A549 (cell line): ENCODE measurements around the gene TMEM14A. TPM values are rescaled to one million over a fixed set of nuclear protein-coding genes. Genes with fewer than 3 reads are reported as not detected.

Experiments used
- ATAC-seq, 2 experiments: fragments of 200-7000 bp in 1 of 2; fragments of >200 bp in 1 of 2; cut with Nextera tagmentation in 1 of 2; cut with Tn5 transposase in 1 of 2; 3 replicates each; pipeline versions ENCODE4 v1.8.0 to v1.9.1; 2018 to 2020; ENCODE audit warnings: mild to moderate bottlenecking in 1 of 2, moderate library complexity in 1 of 2
- CTCF ChIA-PET: fragments of 300-600 bp; sonication (Branson Sonifier 250); formaldehyde crosslinking; extraction: SDS; loops from one replicate; lab custom pipeline; 2021; ENCODE audit warnings: antibody characterized with exemption, inconsistent platforms; lab: Yijun Ruan, JAX
- POLR2A ChIA-PET: fragments of 350-600 bp; formaldehyde crosslinking; extraction: SDS; loops from one replicate; lab custom pipeline; 2021; ENCODE audit warnings: antibody characterized with exemption, inconsistent platforms; lab: Yijun Ruan, JAX
- DNase-seq, 2 experiments: peaks; one replicate each; pipeline versions ENCODE4 v3.0.0 to v3.0.0-alpha.2; 2011 to 2016; ENCODE audit warnings: low read depth in 1 of 2, low spot score in 1 of 2
- FAIRE-seq: peaks from 2 replicates; lab custom pipeline; 2011; peaks lifted over from hg19 to GRCh38; lab: Jason Lieb, UNC
- H3K27ac ChIP-seq, 2 experiments: fragments of >200 bp; sonication (Bioruptor Twin); formaldehyde crosslinking; 3 replicates each; pipeline ENCODE4 v1.5.1; 2016 to 2017
- H3K4me1 ChIP-seq: fragments of >200 bp; sonication (Bioruptor Twin); formaldehyde crosslinking; 3 replicates; pipeline ENCODE4 v1.6.1; 2016
- H3K4me2 ChIP-seq: fragments of >200 bp; sonication (Bioruptor Twin); formaldehyde crosslinking; 3 replicates; pipeline ENCODE4 v1.6.1; 2016
- H3K4me3 ChIP-seq: fragments of >200 bp; sonication (Bioruptor Twin); formaldehyde crosslinking; 3 replicates; pipeline ENCODE4 v1.5.1; 2016
- H3K9me3 ChIP-seq: fragments of >200 bp; sonication (Bioruptor Twin); formaldehyde crosslinking; 3 replicates; pipeline ENCODE4 v1.6.1; 2016
- BHLHE40 ChIP-seq: IDR thresholded peaks from 2 replicates; pipeline ENCODE4 v1.6.1; 2012; ENCODE audit warnings: low read depth, low read length, inconsistent platforms
- CBX2 ChIP-seq: fragments of 200-600 bp; sonication (generic); IDR thresholded peaks from 2 replicates; pipeline ENCODE4 v1.6.1; 2016; ENCODE audit warnings: low read depth, mild to moderate bottlenecking, borderline replicate concordance
- CHD4 ChIP-seq: fragments of 200-600 bp; sonication (generic); IDR thresholded peaks from 2 replicates; pipeline ENCODE4 v1.6.1; 2016; ENCODE audit warnings: antibody characterized with exemption, mild to moderate bottlenecking, borderline replicate concordance
- ESRRA ChIP-seq: fragments of 150-350 bp; IDR thresholded peaks from 2 replicates; pipeline ENCODE4 v1.6.1; 2014; ENCODE audit warnings: mild to moderate bottlenecking, low read length, borderline replicate concordance
- HOXB5 ChIP-seq: fragments of 250-450 bp; sonication (Bioruptor Pico); IDR thresholded peaks from 2 replicates; pipeline ENCODE4 v1.5.0; 2020; ENCODE audit warnings: mild to moderate bottlenecking, moderate library complexity
- KDM1A ChIP-seq: fragments of 200-600 bp; sonication (generic); IDR thresholded peaks from 2 replicates; pipeline ENCODE4 v1.6.1; 2016; ENCODE audit warnings: low read depth, mild to moderate bottlenecking
- KDM5A ChIP-seq: fragments of 200-600 bp; sonication (generic); IDR thresholded peaks from 2 replicates; pipeline ENCODE4 v1.6.1; 2016; ENCODE audit warnings: antibody characterized with exemption, mild to moderate bottlenecking
- MAX ChIP-seq: IDR thresholded peaks from 2 replicates; pipeline ENCODE4 v1.6.1; 2012
- NFE2L2 ChIP-seq: fragments of 150-350 bp; conservative IDR thresholded peaks from 2 replicates; pipeline ENCODE4 v1.6.1; 2014; ENCODE audit warnings: low read length
- RAD21 ChIP-seq, 2 experiments: fragments of >200 bp in 1 of 2; sonication (Bioruptor Twin) in 1 of 2; formaldehyde crosslinking in 1 of 2; IDR thresholded peaks in 1 of 2; conservative IDR thresholded peaks in 1 of 2; 2 replicates in 1 of 2; 3 replicates in 1 of 2; pipeline ENCODE4 v1.6.1; 2012 to 2018; ENCODE audit warnings: inconsistent platforms in 1 of 2
- RCOR1 ChIP-seq: fragments of 150-350 bp; IDR thresholded peaks from 2 replicates; pipeline ENCODE4 v1.6.1; 2014; ENCODE audit warnings: antibody characterized with exemption, low read length, low read depth
- RFX5 ChIP-seq: fragments of 450-650 bp; IDR thresholded peaks from 2 replicates; pipeline ENCODE4 v1.7.1; 2014; ENCODE audit warnings: antibody characterized with exemption, mild to moderate bottlenecking, moderate library complexity
- TP53 ChIP-seq: fragments of 250-450 bp; sonication (Bioruptor Pico); IDR thresholded peaks from 2 replicates; pipeline ENCODE4 v1.5.0; 2021; ENCODE audit warnings: mild to moderate bottlenecking, moderate library complexity
- WGBS: methylation state at CpG from one replicate; pipeline ENCODE4 v1.1.6; 2017; ENCODE audit errors: missing lambda C conversion rate; 5-methylcytosine and 5-hydroxymethylcytosine counted together
- polyA plus RNA-seq, 4 experiments: library from polyadenylated mRNA; depleted of rRNA in 3 of 4; stranded (reverse); fragments of >200 nt; fragmentation: RNase III in 1 of 4; extraction: RNeasy Plus Mini Kit Qiagen cat#74134 plus additional on column Dnase treatment in 1 of 4; gene quantifications; 2 replicates in 3 of 4; 3 replicates in 1 of 4; pipeline ENCODE4 v1.2.3, GENCODE V29; 2011 to 2017
- TF ChIP-seq, protein P1 (sequence below): fragments of >200 bp; sonication (Bioruptor Twin); formaldehyde crosslinking; IDR thresholded peaks from 3 replicates; pipeline ENCODE4 v1.6.1; 2016
- TF ChIP-seq, protein P2 (sequence below): IDR thresholded peaks from 2 replicates; pipeline ENCODE4 v1.6.1; 2012; ENCODE audit warnings: low read depth, borderline replicate concordance
- TF ChIP-seq, protein P3 (sequence below): fragments of 200-600 bp; sonication (generic); IDR thresholded peaks from 2 replicates; pipeline ENCODE4 v1.6.1; 2016; ENCODE audit warnings: antibody characterized with exemption, mild to moderate bottlenecking, moderate library complexity

TMEM14A gene
- polyA plus RNA-seq, 2 of the 4 experiments (the other 2 are of a cell fraction), result 53.4 to 63.8 TPM

GRCh38 chr6:52647199-52647598, 23.7 kb upstream of the TMEM14A start:
- ChIA-PET CTCF (interaction anchor here (2.9 to 3.9 kb wide), 2 partner anchors 49 to 230 kb away, joined by 8 to 17 read pairs; no protein-coding TSS in a partner anchor), POLR2A (no interaction called here)
- FAIRE-seq (no peak), DNase-seq (no peak), ATAC-seq (no peak)
- Histone ChIP-seq H3K9me3 (no peaks in the 10 kb centered on the region), H3K4me1 (no peaks in the 10 kb centered on the region), H3K4me3 (no peak overlapping the region), H3K4me2 (no peak overlapping the region), H3K27ac (no peak overlapping the region)
- WGBS, result 65% methylated on average over 3 of the region's 3 CpGs
- TF ChIP-seq CBX2 (no peak), BHLHE40 (no peak), RCOR1 (no peak), NFE2L2 (no peak), TP53 (CRISPR knock-in tag) (no peak), ESRRA (no peak), MAX (no peak)
- TF ChIP-seq, protein P1, sequence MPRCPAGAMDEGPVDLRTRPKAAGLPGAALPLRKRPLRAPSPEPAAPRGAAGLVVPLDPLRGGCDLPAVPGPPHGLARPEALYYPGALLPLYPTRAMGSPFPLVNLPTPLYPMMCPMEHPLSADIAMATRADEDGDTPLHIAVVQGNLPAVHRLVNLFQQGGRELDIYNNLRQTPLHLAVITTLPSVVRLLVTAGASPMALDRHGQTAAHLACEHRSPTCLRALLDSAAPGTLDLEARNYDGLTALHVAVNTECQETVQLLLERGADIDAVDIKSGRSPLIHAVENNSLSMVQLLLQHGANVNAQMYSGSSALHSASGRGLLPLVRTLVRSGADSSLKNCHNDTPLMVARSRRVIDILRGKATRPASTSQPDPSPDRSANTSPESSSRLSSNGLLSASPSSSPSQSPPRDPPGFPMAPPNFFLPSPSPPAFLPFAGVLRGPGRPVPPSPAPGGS, result no peak

GRCh38 chr6:52649536-52650160, 21.3 kb upstream of the TMEM14A start:
- ATAC-seq (no peak), DNase-seq (no peak), FAIRE-seq (no peak)
- H3K9me3 ChIP-seq, result no peaks in the 10 kb centered on the region
- H3K4me3 ChIP-seq, result no peak overlapping the region
- no peak overlapping the region for H3K4me2 ChIP-seq
- TF ChIP-seq KDM5A, result no peak
- no peak for TF ChIP-seq RFX5
- TF ChIP-seq, protein P2, sequence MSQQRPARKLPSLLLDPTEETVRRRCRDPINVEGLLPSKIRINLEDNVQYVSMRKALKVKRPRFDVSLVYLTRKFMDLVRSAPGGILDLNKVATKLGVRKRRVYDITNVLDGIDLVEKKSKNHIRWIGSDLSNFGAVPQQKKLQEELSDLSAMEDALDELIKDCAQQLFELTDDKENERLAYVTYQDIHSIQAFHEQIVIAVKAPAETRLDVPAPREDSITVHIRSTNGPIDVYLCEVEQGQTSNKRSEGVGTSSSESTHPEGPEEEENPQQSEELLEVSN, result no peak
- ChIA-PET POLR2A (no interaction called here), CTCF (interaction anchor here (0.8 to 3.1 kb wide), 6 partner anchors 13 to 242 kb away, joined by 3 to 16 read pairs (median 4); partner anchors contain the start of gene TRAM2)
- no peaks in the 10 kb centered on the region for H3K4me1 ChIP-seq
- no peak overlapping the region for H3K27ac ChIP-seq
- 58% methylated on average over 2 of the region's 2 CpGs for WGBS

DNA sequence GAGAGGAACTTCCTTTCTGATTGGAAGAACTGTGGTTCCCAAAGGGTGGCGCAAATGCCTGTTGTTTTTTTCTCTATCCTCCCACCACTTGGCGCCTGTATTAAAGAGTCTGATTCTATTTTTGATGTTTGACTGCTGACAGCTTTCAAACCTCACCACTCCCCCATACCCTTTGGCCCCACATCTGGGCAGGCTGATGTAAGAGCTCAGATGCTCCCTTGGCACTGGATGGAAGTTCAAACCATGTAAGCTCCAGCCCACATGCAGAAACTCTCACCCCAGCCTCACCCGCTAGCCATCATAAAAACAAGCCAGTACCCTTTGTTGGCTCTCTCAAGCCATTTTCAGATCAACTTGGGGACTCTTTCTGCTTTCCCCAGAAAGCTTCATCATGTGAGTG, 20.0 kb upstream of the TMEM14A start:
- FAIRE-seq, result no peak
- no peak overlapping the region for H3K4me3 ChIP-seq
- no peak overlapping the region for H3K27ac ChIP-seq
- WGBS, result 88% methylated on average over 3 of the region's 3 CpGs
- TF ChIP-seq NFE2L2, result no peak
- no peak for TF ChIP-seq KDM1A
- no peak for TF ChIP-seq CHD4
- TF ChIP-seq, protein P2, result no peak
- no peak for TF ChIP-seq ESRRA
- TF ChIP-seq, all 56 proteins: peak for 0
- Histone ChIP-seq H3K4me1 (no peaks in the 10 kb centered on the region), H3K9me3 (no peaks in the 10 kb centered on the region), H3K4me2 (no peak overlapping the region)
- POLR2A ChIA-PET, result no interaction called here
- CTCF ChIA-PET, result interaction anchor here (0.7 to 3.4 kb wide), 10 partner anchors 9 to 244 kb away, joined by 3 to 31 read pairs (median 4); no protein-coding TSS in a partner anchor
- DNase-seq (no peak), ATAC-seq (no peak)

DNA sequence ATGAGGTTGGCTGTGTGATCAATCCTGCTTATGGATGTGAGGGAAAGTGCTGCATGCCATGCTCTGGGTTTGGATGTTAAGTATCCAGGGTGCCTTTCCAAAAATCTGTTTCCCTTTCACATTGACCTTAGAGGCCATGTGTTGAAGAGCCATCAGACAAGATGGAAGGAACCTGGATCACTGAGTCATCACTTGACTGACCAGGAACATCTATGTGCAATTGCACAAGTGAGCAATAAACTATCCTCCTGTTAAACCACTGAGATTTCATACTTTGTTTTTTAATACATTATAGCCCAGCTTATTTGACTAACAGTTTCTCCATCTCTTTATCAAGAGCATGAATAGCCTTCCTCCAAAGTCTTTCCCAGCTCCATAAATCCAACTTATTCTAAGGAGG, 17.8 kb upstream of the TMEM14A start:
- H3K4me2 ChIP-seq, result no peak overlapping the region
- ChIA-PET CTCF (interaction anchor here (1.1 to 3.4 kb wide), 8 partner anchors 9 to 291 kb away, joined by 3 to 31 read pairs (median 6); partner anchors contain the start of genes EFHC1 and PAQR8), POLR2A (no interaction called here)
- ATAC-seq (no peak), FAIRE-seq (no peak), DNase-seq (no peak)
- H3K27ac ChIP-seq, result no peak overlapping the region
- TF ChIP-seq KDM1A (no peak), RAD21 (conservative IDR thresholded peaks at IDR 0.05 in 1 of 2, IDR thresholded peaks at IDR 0.05 in 1 of 2) (no peak), HOXB5 (CRISPR knock-in tag) (no peak)
- TF ChIP-seq, protein P3, sequence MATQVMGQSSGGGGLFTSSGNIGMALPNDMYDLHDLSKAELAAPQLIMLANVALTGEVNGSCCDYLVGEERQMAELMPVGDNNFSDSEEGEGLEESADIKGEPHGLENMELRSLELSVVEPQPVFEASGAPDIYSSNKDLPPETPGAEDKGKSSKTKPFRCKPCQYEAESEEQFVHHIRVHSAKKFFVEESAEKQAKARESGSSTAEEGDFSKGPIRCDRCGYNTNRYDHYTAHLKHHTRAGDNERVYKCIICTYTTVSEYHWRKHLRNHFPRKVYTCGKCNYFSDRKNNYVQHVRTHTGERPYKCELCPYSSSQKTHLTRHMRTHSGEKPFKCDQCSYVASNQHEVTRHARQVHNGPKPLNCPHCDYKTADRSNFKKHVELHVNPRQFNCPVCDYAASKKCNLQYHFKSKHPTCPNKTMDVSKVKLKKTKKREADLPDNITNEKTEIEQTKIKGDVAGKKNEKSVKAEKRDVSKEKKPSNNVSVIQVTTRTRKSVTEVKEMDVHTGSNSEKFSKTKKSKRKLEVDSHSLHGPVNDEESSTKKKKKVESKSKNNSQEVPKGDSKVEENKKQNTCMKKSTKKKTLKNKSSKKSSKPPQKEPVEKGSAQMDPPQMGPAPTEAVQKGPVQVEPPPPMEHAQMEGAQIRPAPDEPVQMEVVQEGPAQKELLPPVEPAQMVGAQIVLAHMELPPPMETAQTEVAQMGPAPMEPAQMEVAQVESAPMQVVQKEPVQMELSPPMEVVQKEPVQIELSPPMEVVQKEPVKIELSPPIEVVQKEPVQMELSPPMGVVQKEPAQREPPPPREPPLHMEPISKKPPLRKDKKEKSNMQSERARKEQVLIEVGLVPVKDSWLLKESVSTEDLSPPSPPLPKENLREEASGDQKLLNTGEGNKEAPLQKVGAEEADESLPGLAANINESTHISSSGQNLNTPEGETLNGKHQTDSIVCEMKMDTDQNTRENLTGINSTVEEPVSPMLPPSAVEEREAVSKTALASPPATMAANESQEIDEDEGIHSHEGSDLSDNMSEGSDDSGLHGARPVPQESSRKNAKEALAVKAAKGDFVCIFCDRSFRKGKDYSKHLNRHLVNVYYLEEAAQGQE, result no peak
- H3K4me3 ChIP-seq, result no peak overlapping the region
- H3K9me3 ChIP-seq, result no peaks in the 10 kb centered on the region
- H3K4me1 ChIP-seq, result no peaks in the 10 kb centered on the region
